Endothelial cell of umbilical vein (primary cell): ENCODE results near the gene HIC2.

Source experiments
- CTCF ChIP-seq, 2 donors: IDR thresholded peaks; 1 replicate in 1 of 2; 2 replicates in 1 of 2; pipeline ENCODE4 v1.5.1; 2011; ENCODE audit warnings: low read length in 2 of 2, mild to moderate bottlenecking in 2 of 2, moderate library complexity in 2 of 2, control low read depth in 1 of 2, inconsistent platforms in 1 of 2, low read depth in 1 of 2; ENCODE audit not compliant: insufficient read depth in 1 of 2; ENCODE audit errors: extremely low read depth in 1 of 2
- JUN ChIP-seq: IDR thresholded peaks from 2 replicates; pipeline ENCODE4 v1.6.1; 2011; ENCODE audit warnings: borderline replicate concordance, low read depth; ENCODE audit not compliant: insufficient read length, insufficient read depth
- MAX ChIP-seq: IDR thresholded peaks from 2 replicates; pipeline ENCODE4 v1.6.1; 2011; ENCODE audit not compliant: insufficient read depth, insufficient read length
- MYC ChIP-seq: IDR thresholded peaks from one replicate; pipeline ENCODE4 v1.6.1; 2011; ENCODE audit warnings: mild to moderate bottlenecking, low read depth, low read length
- POLR2A ChIP-seq: IDR thresholded peaks from 2 replicates; pipeline ENCODE4 v1.6.1; 2012; ENCODE audit warnings: low read depth, mild to moderate bottlenecking, control low read depth, low read length
- POLR2AphosphoS5 ChIP-seq: IDR thresholded peaks from 2 replicates; pipeline ENCODE4 v1.6.1; 2012; ENCODE audit warnings: low read depth, mild to moderate bottlenecking, control low read depth, low read length, moderate library complexity; ENCODE audit not compliant: insufficient read depth

- TF ChIP-seq CTCF (IDR thresholded peaks at IDR 0.05; ENCODE audit: extremely low read depth in 1 of 2, insufficient read depth in 1 of 2, low read depth in 1 of 2, low read length in 2 of 2) (no peak), POLR2A (no peak), MAX (no peak), MYC (no peak), JUN (no peak), POLR2AphosphoS5 (no peak)
Measured at GRCh38 chr22:21450320-21450831, 33.2 kb downstream of the HIC2 start.
